ENCODE data around the gene FGD2. TPM values are rescaled to one million over a fixed set of nuclear protein-coding genes. Genes with fewer than 3 reads are reported as not detected.

The FGD2 gene
- total RNA-seq, 1 donor from 2014 or later, result not detected

- Mint-ChIP-seq H3K27me3 (ENCODE audit: low read depth) (peaks cover 4% of the 10 kb centered on the region), H3K36me3 (ENCODE audit: low read depth) (no peaks in the 10 kb centered on the region), H3K9me3 (no peaks in the 10 kb centered on the region), H3K27ac (ENCODE audit: unreplicated experiment) (no peak overlapping the region), H3K4me1 (peaks cover 17% of the 10 kb centered on the region), H3K4me3 (no peak overlapping the region)
- no peak for TF ChIP-seq CTCF (conservative IDR thresholded peaks at IDR 0.05)
- DNase-seq (ENCODE audit: low read depth, low spot score), result no peak
Measured at GRCh38 chr6:37072526-37072925, 67.1 kb downstream of the FGD2 start.

DNA sequence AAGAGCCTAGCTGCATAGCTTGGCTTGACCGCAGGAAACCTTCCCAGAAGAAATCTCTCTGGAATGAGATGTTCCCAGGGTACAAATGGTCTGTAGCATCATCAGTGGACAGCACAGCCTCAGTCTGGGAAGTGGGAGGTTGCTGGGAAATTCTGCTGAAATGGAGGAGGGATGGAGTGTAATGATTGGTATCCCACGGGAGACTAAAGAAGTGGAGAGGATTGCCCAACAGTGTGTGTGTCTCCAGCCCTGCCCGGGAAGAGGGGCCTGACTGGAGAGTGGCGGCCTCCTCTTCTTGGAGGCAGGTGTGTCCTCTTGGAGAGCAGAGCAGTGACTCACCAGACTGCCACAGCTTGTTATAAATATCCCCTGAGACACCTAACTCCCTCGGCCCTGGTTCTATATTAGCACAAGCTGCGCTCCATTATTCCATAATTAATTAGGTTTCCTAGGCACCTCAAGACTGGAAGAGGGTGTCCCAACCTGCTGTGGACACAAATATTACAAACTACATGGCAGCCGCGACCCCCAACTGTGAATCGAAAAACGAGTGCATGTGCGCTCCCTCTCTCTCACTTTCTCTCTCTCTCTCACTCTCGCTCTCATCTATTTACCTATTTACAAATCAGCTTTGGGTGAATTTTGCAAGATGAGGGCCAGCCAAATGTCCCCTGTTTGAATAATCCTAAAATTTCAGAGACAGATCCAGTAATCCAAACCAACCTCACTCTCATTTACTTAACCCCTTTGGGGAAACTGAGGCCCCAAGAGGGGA is 68.8 kb downstream of the FGD2 start:
- H3K27me3 Mint-ChIP-seq (ENCODE audit: low read depth), result peaks cover 8% of the 10 kb centered on the region
- no peak overlapping the region for H3K27ac Mint-ChIP-seq (ENCODE audit: unreplicated experiment)
- peaks cover 22% of the 10 kb centered on the region for H3K4me1 Mint-ChIP-seq
- no peaks in the 10 kb centered on the region for H3K9me3 Mint-ChIP-seq
- TF ChIP-seq CTCF (conservative IDR thresholded peaks at IDR 0.05), result no peak
- no peak for DNase-seq (ENCODE audit: low read depth, low spot score)
- H3K4me3 Mint-ChIP-seq, result no peak overlapping the region
- H3K36me3 Mint-ChIP-seq (ENCODE audit: low read depth), result no peaks in the 10 kb centered on the region

DNA sequence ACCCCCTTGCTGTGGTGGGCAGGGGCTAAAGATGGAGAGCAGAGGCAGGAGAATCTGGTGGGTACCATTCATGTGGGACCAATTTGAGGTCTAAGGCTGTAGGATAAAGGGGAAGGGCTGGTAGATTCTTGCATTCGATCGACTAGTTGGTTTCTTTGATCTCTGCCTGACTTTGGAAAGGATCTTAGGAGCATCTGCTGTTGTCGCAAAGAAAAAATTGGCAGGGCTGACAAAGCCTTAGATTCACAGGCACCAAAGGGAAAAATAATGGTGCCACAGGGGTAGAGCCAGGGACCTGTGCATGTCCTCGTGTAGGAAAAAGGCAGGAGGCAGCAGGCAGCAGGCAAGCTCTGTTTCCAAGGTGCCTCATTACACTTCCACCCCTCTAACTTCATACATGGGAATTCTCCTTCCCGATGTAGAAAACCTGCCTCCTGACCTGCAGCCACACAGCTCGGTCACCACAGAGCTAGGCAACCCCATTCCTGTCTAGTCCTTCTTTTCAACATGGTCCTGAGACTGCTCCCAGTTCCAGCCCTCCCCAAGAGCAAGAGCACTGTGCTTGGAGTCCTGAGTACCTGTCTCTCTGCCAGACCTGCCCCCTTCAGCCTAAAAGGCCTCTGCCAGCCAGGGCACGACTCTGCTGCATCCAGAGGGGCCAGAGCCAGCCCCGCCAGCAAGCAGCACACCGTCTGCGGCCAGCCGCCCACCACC is 71.9 kb downstream of the FGD2 start:
- H3K9me3 Mint-ChIP-seq, result no peaks in the 10 kb centered on the region
- no peak overlapping the region for H3K4me3 Mint-ChIP-seq
- no peak for DNase-seq (ENCODE audit: low read depth, low spot score)
- H3K4me1 Mint-ChIP-seq, result peaks cover 12% of the 10 kb centered on the region
- TF ChIP-seq CTCF (conservative IDR thresholded peaks at IDR 0.05), result no peak
- H3K36me3 Mint-ChIP-seq (ENCODE audit: low read depth), result no peaks in the 10 kb centered on the region
- H3K27ac Mint-ChIP-seq (ENCODE audit: unreplicated experiment), result no peak overlapping the region
- peaks cover 8% of the 10 kb centered on the region for H3K27me3 Mint-ChIP-seq (ENCODE audit: low read depth)

DNA sequence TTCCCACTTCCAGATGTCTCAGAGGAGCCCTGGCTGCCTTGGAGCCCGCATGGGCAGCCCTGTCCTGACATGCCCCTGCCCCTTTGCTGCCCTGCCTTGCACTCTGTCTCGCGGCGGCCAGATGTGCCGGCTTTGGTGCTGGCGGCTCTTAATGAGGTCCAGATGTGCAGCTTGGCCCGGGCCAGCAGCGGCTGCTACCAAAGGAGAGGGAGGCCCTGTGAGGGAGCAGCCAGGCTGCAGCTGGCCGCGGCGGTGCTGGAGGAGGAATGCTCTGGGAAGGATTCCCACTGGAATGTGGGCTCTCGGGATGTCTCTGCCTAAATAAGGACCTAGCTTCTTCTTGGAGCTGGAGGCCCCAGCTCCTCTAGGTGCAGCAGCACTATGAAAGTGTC is 72.4 kb downstream of the FGD2 start:
- TF ChIP-seq CTCF (conservative IDR thresholded peaks at IDR 0.05), result no peak
- Mint-ChIP-seq H3K4me1 (peaks cover 8% of the 10 kb centered on the region), H3K4me3 (no peak overlapping the region), H3K9me3 (no peaks in the 10 kb centered on the region), H3K27ac (ENCODE audit: unreplicated experiment) (no peak overlapping the region), H3K36me3 (ENCODE audit: low read depth) (no peaks in the 10 kb centered on the region), H3K27me3 (ENCODE audit: low read depth) (peaks cover 8% of the 10 kb centered on the region)
- DNase-seq (ENCODE audit: low read depth, low spot score), result peak; percentile 14

Other genes starting within 250 kb of the FGD2 start
- 0.54 and 1.0 TPM in 2 replicates for gene CPNE5, start 166.2 kb upstream of the FGD2 start, total RNA-seq
- gene PPIL1, start 130.9 kb upstream of the FGD2 start, total RNA-seq, result 82.8 and 84.9 TPM in 2 replicates
- gene C6orf89, start 119.7 kb upstream of the FGD2 start, total RNA-seq, result 29.0 and 32.3 TPM in 2 replicates
- gene PI16, start 50.9 kb upstream of the FGD2 start, total RNA-seq, result not detected in 2 replicates
- 182 and 193 TPM in 2 replicates for gene MTCH1, start 19.5 kb upstream of the FGD2 start, total RNA-seq
- gene PIM1, start 164.5 kb downstream of the FGD2 start, total RNA-seq, result 8.6 and 9.1 TPM in 2 replicates

Data from neural crest cell (in vitro differentiated cells).